Measurements from ENCODE around the gene EXOC3.

- TF ChIP-seq EP300 (IDR thresholded peaks at IDR 0.05) (no peak), CTCF (IDR thresholded peaks at IDR 0.05) (no peak), POLR2A (IDR thresholded peaks at IDR 0.05) (no peak)
Observed at GRCh38 chr5:510521-510920, 67.5 kb downstream of the EXOC3 start.

Data from gastroesophageal sphincter (tissue), 3 donors.